Nephron progenitor cell (in vitro differentiated cells): ENCODE results near the gene ATG16L1.
A peak's percentile ranks its signal among the peaks of the same experiment; 100 is the strongest.

Experiments used
- DNase-seq: peaks from one replicate; pipeline ENCODE4 v3.0.0; 2021
- H3K27ac Mint-ChIP-seq: 2 replicates; pipeline ENCODE4 v1.8.0; 2021; ENCODE audit warnings: mild to moderate bottlenecking, moderate library complexity, mixed read lengths
- H3K27me3 Mint-ChIP-seq: 2 replicates; pipeline ENCODE4 v1.8.0; 2021; ENCODE audit warnings: mild to moderate bottlenecking, low read depth, mixed read lengths; ENCODE audit not compliant: poor library complexity
- H3K36me3 Mint-ChIP-seq: 2 replicates; pipeline ENCODE4 v1.8.0; 2021; ENCODE audit warnings: low read depth, mixed read lengths
- H3K4me1 Mint-ChIP-seq: 2 replicates; pipeline ENCODE4 v1.8.0; 2021; ENCODE audit warnings: mixed read lengths
- H3K4me3 Mint-ChIP-seq: 2 replicates; pipeline ENCODE4 v1.8.0; 2021; ENCODE audit warnings: mild to moderate bottlenecking, moderate library complexity, mixed read lengths
- H3K9me3 Mint-ChIP-seq: 2 replicates; pipeline ENCODE4 v1.8.0; 2021; ENCODE audit warnings: mild to moderate bottlenecking, moderate library complexity, mixed read lengths
- TF ChIP-seq, protein P1 (sequence below): fragments of 200-600 bp; sonication (generic); IDR thresholded peaks from 2 replicates; pipeline ENCODE4 v1.5.0; 2021; ENCODE audit warnings: antibody characterized with exemption

ATG16L1 gene

DNA sequence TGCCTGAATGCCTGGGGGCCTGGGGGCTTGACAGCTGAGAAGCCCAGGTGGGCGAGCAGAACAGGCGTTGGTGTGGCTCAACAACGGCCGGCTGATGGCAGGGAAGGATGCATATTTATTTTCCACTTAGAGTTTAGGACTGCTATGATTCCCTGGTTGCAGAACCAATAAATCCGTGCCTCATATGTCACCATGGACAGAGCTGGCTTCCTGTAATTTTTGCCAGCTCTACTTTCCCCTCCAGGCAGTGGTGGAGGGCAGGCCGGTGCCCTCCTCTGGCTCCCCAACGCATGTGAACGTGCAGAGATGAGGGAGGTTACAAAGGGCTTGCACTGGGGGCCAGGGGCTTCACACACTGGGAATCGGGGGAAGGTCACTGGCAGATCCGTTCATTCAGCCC lies 74.3 kb downstream of the ATG16L1 start:
- Mint-ChIP-seq H3K4me1 (peaks cover 21% of the 10 kb centered on the region), H3K27ac (no peak overlapping the region), H3K27me3 (peaks cover 9% of the 10 kb centered on the region), H3K4me3 (no peak overlapping the region), H3K9me3 (no peaks in the 10 kb centered on the region), H3K36me3 (no peaks in the 10 kb centered on the region)
- TF ChIP-seq, protein P1, sequence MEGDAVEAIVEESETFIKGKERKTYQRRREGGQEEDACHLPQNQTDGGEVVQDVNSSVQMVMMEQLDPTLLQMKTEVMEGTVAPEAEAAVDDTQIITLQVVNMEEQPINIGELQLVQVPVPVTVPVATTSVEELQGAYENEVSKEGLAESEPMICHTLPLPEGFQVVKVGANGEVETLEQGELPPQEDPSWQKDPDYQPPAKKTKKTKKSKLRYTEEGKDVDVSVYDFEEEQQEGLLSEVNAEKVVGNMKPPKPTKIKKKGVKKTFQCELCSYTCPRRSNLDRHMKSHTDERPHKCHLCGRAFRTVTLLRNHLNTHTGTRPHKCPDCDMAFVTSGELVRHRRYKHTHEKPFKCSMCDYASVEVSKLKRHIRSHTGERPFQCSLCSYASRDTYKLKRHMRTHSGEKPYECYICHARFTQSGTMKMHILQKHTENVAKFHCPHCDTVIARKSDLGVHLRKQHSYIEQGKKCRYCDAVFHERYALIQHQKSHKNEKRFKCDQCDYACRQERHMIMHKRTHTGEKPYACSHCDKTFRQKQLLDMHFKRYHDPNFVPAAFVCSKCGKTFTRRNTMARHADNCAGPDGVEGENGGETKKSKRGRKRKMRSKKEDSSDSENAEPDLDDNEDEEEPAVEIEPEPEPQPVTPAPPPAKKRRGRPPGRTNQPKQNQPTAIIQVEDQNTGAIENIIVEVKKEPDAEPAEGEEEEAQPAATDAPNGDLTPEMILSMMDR: no peak
- DNase-seq: no peak

DNA sequence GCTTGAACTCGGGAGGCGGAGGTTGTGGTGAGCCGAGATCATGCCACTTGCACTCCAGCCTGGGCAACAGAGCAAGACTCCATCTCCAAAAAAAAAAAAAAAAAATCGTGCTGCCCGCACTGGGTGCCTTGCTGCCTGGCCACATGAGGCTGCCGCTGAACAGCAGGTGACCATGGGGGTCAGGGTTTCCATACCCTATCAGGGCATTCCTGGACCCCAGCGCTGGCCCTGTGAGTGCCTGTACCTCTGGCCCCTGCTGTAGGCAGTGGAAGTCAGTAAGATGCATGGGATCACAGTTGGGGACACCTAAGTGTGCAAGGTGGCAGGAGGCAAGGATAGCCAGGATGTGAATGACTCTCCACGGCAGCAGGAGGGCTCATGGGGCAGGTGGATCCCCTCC lies 75.0 kb downstream of the ATG16L1 start:
- H3K27me3 Mint-ChIP-seq: peaks cover 6% of the 10 kb centered on the region
- no peak overlapping the region for H3K4me3 Mint-ChIP-seq
- H3K27ac Mint-ChIP-seq: no peak overlapping the region
- H3K9me3 Mint-ChIP-seq: no peaks in the 10 kb centered on the region
- no peak for DNase-seq
- TF ChIP-seq, protein P1: no peak
- no peaks in the 10 kb centered on the region for H3K36me3 Mint-ChIP-seq
- H3K4me1 Mint-ChIP-seq: peaks cover 14% of the 10 kb centered on the region

DNA sequence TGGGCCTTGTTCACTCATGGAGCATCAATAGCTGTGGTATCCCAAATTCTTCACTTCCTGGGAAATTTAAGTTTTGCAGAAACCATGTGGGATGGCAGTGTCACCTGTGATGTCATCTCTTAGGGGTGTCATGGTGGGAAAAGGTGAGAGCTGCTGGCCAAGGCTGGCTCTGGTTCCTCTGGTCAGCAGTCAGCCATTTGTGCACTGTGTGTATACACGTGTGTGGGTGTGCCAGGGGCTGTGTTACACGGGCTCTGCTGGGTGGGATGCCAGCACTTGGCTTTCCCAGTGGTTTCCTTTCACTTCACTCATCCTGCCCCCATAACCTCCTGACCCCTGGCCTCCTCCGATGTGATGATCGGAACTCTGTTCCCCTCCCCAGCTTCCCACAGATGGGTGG lies 77.4 kb downstream of the ATG16L1 start:
- Mint-ChIP-seq H3K4me1 (peaks cover 20% of the 10 kb centered on the region), H3K9me3 (no peaks in the 10 kb centered on the region), H3K4me3 (no peak overlapping the region), H3K27ac (no peak overlapping the region), H3K36me3 (no peaks in the 10 kb centered on the region), H3K27me3 (peaks cover 12% of the 10 kb centered on the region)
- DNase-seq: no peak
- TF ChIP-seq, protein P1: no peak

DNA sequence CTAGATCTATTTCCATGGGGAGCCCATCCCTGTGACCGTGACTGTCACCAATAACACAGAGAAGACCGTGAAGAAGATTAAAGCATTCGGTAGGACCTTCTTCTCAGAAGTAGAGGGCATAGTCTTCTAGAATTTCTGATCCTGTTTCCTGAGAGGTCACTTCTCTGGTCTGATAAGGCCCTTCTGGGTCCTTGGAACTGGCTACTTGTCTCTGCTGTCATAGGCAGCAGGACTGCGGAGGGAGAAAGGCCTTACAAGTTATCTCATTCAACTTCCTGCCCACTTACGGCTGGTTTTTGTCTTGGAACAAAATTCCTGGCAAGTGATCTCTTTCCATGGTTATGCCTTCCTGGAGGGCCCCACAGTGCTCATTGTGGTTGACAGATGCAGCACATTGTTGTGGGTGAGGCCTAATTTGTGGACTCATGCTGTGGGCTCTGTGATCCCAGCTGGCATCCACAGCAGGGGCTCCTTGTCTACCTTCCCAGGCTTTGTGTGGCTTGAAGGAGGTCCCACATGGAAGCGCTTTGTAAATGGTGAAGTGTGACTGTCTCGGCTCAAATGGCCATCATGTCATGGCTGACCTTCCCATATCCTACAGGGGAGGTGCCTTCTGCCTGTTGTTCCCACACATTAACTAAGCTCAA lies 78.1 kb downstream of the ATG16L1 start:
- DNase-seq: no peak
- TF ChIP-seq, protein P1: no peak
- Mint-ChIP-seq H3K4me3 (no peak overlapping the region), H3K36me3 (no peaks in the 10 kb centered on the region), H3K27ac (no peak overlapping the region), H3K9me3 (no peaks in the 10 kb centered on the region), H3K27me3 (peaks cover 16% of the 10 kb centered on the region), H3K4me1 (peaks cover 20% of the 10 kb centered on the region)

DNA sequence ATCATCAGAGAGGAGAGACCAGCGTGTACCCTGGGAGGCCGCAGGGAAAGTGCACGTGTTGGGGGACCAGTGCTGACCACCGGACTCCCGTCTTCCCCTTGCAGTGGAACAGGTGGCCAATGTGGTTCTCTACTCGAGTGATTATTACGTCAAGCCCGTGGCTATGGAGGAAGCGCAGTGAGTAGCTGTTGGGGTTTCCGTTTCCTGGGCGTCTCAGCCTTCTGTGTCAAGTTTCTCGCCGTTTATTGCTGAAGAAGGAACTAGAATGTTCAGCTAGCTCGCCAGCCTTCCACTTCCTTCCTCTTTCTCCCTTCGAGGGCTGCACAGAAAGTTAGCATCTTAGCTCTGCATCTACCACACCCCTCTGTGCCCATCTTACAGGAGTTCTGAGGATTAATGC lies 80.1 kb downstream of the ATG16L1 start:
- TF ChIP-seq, protein P1: no peak
- no peaks in the 10 kb centered on the region for H3K36me3 Mint-ChIP-seq
- H3K27me3 Mint-ChIP-seq: peaks cover 20% of the 10 kb centered on the region
- no peak overlapping the region for H3K27ac Mint-ChIP-seq
- H3K4me1 Mint-ChIP-seq: peaks cover 20% of the 10 kb centered on the region
- no peaks in the 10 kb centered on the region for H3K9me3 Mint-ChIP-seq
- no peak overlapping the region for H3K4me3 Mint-ChIP-seq
- DNase-seq: no peak

DNA sequence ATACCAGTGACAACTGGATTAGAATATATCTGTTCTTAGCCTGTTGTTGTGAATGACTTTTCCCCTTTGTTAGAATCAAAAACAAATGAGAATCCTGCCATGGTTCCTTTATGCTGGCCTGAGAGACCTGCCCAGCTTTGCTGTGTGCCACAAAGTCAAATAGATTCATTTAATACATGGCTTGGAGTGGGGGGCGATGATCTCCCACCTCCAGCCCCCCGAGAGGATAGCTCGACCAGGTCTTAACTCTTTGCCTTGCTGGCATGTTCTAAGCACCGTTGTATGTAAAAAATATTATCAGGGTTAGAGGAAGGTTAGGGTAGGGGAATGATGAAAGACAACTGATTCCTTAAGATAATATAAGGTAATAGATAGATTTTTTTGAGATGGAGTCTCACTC lies 80.7 kb downstream of the ATG16L1 start:
- H3K4me3 Mint-ChIP-seq: no peak overlapping the region

More for the DNA sequence above, 80.7 kb downstream of the ATG16L1 start:
- peak overlapping the region; percentile 35 for H3K27ac Mint-ChIP-seq
- no peak for DNase-seq
- TF ChIP-seq, protein P1: no peak
- H3K36me3 Mint-ChIP-seq: no peaks in the 10 kb centered on the region
- no peaks in the 10 kb centered on the region for H3K9me3 Mint-ChIP-seq
- peaks cover 20% of the 10 kb centered on the region for H3K4me1 Mint-ChIP-seq
- peaks cover 20% of the 10 kb centered on the region for H3K27me3 Mint-ChIP-seq
